Measurements from ENCODE around the gene SHC4.

DNA sequence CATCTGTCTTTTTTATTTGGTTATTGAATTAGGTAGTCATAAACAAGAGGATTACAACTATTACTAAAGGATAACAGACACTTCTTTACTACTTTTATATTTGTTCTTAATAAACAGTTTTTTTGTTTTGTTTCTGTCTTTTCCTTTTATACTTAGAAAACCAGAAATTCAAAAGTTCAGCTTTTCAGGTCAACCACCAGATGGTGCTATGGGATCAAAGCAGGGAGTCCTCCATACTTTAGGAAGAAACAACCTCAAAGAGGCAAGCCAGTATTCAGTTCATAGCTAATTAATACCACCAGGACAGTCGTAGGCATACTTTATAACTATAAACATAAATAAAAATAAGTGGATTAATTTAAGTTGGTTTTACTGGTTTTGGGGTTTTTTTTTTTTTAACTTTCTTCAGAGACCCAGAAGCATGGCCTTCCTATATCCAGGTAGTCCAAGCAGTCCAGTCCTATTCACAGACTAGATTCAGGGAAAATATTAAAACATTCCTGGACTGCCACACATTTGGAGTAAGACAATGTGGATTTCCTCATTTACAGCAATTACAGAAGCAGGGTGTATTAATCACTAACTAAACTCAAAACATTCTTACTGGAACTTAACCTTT, 101.8 kb downstream of the SHC4 start:
- TF ChIP-seq EZH2 (IDR thresholded peaks at IDR 0.05), result no peak
- TF ChIP-seq, protein P1, sequence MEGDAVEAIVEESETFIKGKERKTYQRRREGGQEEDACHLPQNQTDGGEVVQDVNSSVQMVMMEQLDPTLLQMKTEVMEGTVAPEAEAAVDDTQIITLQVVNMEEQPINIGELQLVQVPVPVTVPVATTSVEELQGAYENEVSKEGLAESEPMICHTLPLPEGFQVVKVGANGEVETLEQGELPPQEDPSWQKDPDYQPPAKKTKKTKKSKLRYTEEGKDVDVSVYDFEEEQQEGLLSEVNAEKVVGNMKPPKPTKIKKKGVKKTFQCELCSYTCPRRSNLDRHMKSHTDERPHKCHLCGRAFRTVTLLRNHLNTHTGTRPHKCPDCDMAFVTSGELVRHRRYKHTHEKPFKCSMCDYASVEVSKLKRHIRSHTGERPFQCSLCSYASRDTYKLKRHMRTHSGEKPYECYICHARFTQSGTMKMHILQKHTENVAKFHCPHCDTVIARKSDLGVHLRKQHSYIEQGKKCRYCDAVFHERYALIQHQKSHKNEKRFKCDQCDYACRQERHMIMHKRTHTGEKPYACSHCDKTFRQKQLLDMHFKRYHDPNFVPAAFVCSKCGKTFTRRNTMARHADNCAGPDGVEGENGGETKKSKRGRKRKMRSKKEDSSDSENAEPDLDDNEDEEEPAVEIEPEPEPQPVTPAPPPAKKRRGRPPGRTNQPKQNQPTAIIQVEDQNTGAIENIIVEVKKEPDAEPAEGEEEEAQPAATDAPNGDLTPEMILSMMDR (IDR thresholded peaks at IDR 0.05), result peak; percentile 99
